Fibroblast of villous mesenchyme (primary cell): ENCODE measurements around the gene RPL41. TPM values are rescaled to one million over a fixed set of nuclear protein-coding genes. Genes with fewer than 3 reads are reported as not detected.

Source experiments
- DNase-seq: peaks from one replicate; pipeline ENCODE4 v3.0.0-alpha.2; 2010; ENCODE audit warnings: low read depth
- H3K4me3 ChIP-seq: 2 replicates; pipeline ENCODE4 v1.5.1; 2011; ENCODE audit warnings: low read depth, mild to moderate bottlenecking, low read length
- CTCF ChIP-seq: IDR thresholded peaks from 2 replicates; pipeline ENCODE4 v1.5.1; 2012; ENCODE audit warnings: low read depth, mild to moderate bottlenecking, low read length; ENCODE audit not compliant: insufficient read depth
- total RNA-seq: library from RNA; depleted of rRNA; stranded (reverse); fragments of >200 nt; gene quantifications from 2 replicates; pipeline ENCODE4 v1.2.3, GENCODE V29; 2012

The RPL41 gene
- total RNA-seq, 1 donor: 1,700 TPM

DNA sequence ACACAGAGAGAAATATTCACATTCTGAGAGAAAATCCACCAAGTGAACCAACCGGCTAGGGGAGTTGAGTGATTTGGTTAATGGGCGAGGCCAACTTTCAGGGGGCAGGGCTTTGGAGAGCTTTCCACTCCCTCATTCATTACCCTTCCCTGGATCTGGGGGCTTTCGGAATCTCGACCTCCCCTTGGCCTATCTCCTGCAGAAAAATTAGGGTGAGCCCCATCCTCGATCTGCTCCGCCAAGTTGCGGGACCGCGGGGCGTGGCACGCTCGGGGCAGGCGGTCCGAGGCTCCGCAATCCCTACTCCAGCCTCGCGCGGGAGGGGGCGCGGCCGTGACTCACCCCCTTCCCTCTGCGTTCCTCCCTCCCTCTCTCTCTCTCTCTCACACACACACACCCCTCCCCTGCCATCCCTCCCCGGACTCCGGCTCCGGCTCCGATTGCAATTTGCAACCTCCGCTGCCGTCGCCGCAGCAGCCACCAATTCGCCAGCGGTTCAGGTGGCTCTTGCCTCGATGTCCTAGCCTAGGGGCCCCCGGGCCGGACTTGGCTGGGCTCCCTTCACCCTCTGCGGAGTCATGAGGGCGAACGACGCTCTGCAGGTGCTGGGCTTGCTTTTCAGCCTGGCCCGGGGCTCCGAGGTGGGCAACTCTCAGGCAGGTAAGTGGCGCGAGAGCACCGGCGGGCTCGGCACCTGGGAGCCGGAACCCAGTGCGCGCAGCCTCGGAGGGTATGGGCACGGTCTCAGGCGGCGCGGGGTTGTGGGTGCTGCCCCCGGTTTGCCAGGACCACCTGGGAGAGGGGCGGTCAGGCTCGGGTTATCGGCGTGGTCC is 36.5 kb upstream of the RPL41 start, which contains the start of gene ERBB3:
Gene ERBB3, plus strand, starts transcription at position 443 of the 833 bp plus-strand sequence. Its CDS starts 136 bp downstream, at position 579.
- peak within 1 kb of the TSS; percentile 70 for H3K4me3 ChIP-seq
- DNase-seq: peak; percentile 76
- TF ChIP-seq CTCF: peak; percentile 2

DNA sequence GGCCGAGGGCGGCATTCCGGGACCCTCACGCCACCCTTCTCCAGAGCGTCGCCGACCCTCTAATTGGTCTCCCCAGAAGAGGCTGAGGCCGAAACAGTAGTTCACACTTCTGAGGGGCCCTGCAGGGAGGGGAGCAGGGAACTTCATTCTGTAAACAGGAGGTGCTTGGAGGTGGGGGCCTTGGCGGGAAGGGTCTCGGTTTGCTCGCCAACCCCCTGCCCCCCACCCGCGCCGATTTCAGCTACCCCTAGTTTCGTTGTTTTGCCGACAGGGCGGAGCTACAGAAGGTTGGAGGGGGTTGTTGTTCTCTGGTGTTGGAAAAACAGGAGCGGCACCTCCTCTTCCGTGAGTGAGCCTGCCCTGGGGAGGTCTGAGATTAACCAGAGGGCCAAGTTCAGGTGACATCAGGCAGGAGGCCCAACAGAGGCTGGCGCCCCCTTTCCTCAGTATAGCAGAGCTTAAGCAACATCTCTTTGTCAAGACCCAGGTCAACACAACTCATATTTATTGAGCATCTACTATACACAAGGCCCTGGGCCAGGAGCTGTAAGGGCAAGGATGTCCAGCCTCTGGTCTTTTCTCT is 35.8 kb upstream of the RPL41 start:
- H3K4me3 ChIP-seq: peak overlapping the region; percentile 70
- TF ChIP-seq CTCF: no peak
- DNase-seq: no peak

DNA sequence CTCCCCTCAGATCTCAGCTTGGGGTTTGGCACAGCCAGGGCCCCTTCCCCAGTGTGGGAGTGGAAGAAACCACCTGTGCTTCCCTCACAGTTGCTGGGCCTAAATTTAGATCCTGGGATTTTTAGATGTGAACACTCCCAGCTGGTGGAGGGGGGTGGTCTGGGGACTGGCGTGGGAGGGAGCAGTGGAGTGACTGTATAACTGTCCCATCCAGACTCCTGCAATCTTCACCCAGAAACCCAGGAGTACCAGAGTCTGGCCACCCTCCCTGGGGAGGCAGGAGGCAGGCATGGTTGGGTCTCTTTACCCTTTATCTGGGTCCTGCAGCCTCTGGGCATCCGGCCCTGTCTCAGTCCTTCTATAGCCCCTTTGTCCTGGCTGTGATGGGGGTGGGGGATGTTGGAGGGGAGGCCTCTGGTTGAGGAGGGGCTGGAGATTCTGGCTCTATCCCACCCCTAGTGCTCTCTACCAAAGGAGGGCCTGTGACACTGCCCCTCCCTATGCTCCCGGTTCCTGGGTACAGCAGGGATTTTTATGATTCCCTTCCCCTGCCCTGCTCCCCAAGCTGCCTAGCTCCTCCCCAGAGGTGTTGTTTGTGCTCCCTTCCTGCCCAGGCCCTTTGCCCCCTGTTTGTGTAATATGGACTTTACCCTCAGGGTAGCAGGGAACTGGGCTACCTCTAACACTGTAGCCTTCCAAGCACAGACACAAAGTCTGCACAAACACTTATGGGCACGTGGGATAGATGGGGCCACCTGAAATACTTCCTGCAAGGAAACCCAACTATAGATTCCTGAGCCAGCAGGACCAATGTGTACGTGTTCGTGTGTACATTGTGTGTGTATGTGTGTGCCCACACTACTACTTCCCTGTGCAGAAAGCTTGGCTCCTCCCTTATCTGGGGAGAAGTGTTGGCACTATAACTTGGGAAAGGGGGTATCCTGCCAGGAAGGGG is 34.8 kb upstream of the RPL41 start:
- DNase-seq: no peak
- no peak overlapping the region for H3K4me3 ChIP-seq
- TF ChIP-seq CTCF: no peak

DNA sequence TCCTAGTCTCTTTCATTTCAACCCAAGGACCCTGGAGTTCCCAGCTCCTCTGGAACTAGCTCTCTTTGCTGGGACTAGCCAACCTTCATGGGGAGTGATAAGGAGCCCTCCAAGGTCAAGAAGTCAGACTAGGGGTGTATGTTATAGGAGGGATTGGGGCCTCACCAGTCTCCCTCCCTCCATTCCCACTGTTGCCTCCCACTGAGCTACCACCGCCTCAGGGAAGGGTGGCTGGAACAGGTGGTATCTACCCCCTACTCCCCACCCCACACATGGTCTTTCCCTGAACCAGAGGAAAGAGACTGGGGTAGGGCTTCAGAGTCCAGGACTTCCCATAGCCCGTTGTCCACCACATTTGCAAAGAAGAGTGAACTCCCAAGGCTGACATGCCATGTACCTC is 34.1 kb upstream of the RPL41 start:
- H3K4me3 ChIP-seq: no peak overlapping the region
- no peak for TF ChIP-seq CTCF
- DNase-seq: no peak

- no peak for DNase-seq
- no peak for TF ChIP-seq CTCF
- H3K4me3 ChIP-seq: no peak overlapping the region
These were observed 33.5 kb upstream of the RPL41 start for GRCh38 chr12:56082967-56083366.

- TF ChIP-seq CTCF: peak; percentile 63
- H3K4me3 ChIP-seq: no peak overlapping the region
- DNase-seq: peak; percentile 16
These were observed 31.4 kb upstream of the RPL41 start for GRCh38 chr12:56084958-56085543.
